Neural cell (in vitro differentiated cells): ENCODE measurements around the gene SUMF1.

ENCODE experiments used
- CTCF ChIP-seq: fragments of 450-650 bp; IDR thresholded peaks from 2 replicates; pipeline ENCODE4 v1.5.1; 2014; ENCODE audit warnings: antibody characterized with exemption, mild to moderate bottlenecking, moderate library complexity; ENCODE audit not compliant: poor library complexity, severe bottlenecking
- EZH2 ChIP-seq: fragments of 200-600, 300-800 bp; shearing (Covaris generic), sonication (generic); IDR thresholded peaks from 2 replicates; pipeline ENCODE4 v1.6.1; 2014; ENCODE audit warnings: antibody characterized with exemption, low read length, borderline replicate concordance, mild to moderate bottlenecking; ENCODE audit not compliant: insufficient read depth, poor library complexity, severe bottlenecking
- MXI1 ChIP-seq: fragments of 450-650 bp; conservative IDR thresholded peaks from 2 replicates; pipeline ENCODE4 v1.6.1; 2014; ENCODE audit warnings: antibody characterized with exemption, mild to moderate bottlenecking; ENCODE audit not compliant: poor library complexity, severe bottlenecking
- POLR2AphosphoS5 ChIP-seq: IDR thresholded peaks from 2 replicates; pipeline ENCODE4 v1.6.1; 2012

- TF ChIP-seq EZH2 (no peak), POLR2AphosphoS5 (no peak), CTCF (no peak), MXI1 (no peak)
Measured at GRCh38 chr3:4409971-4410573, 57.0 kb downstream of the SUMF1 start.
